MM.1S (cell line): Measurements from ENCODE around the gene UGT1A5.

Source experiments
- DNase-seq: peaks from one replicate; pipeline ENCODE4 v3.0.0-alpha.2; 2015
- H2AFZ ChIP-seq: fragments of 300-600 bp; sonication (generic); 2 replicates; pipeline ENCODE4 v1.6.0; 2016; ENCODE audit warnings: antibody characterized with exemption, low read length
- H3F3A ChIP-seq: fragments of 300-600 bp; sonication (generic); 2 replicates; pipeline ENCODE4 v1.6.1; 2016; ENCODE audit warnings: mild to moderate bottlenecking, antibody characterized with exemption, low read length, moderate library complexity, mixed read lengths; ENCODE audit not compliant: insufficient read depth
- H3K27ac ChIP-seq: fragments of 300-600 bp; sonication (generic); 2 replicates; pipeline ENCODE4 v1.5.1; 2016; ENCODE audit warnings: mild to moderate bottlenecking, low read length
- H3K27me3 ChIP-seq: fragments of 300-600 bp; sonication (generic); replicated peaks from 2 replicates; pipeline ENCODE4 v1.6.0; 2016; ENCODE audit warnings: low read length; ENCODE audit not compliant: insufficient read depth
- H3K36me3 ChIP-seq: fragments of 300-600 bp; sonication (generic); replicated peaks from 2 replicates; pipeline ENCODE4 v1.6.1; 2016; ENCODE audit warnings: mild to moderate bottlenecking, low read length, mixed read lengths; ENCODE audit not compliant: insufficient read depth
- H3K4me1 ChIP-seq: fragments of 300-600 bp; sonication (generic); 2 replicates; pipeline ENCODE4 v1.6.1; 2016; ENCODE audit warnings: low read length, mixed read lengths
- H3K4me2 ChIP-seq: fragments of 300-600 bp; sonication (generic); 2 replicates; pipeline ENCODE4 v1.6.0; 2016; ENCODE audit warnings: low read depth, low read length
- H3K4me3 ChIP-seq: fragments of 300-600 bp; sonication (generic); 2 replicates; pipeline ENCODE4 v1.5.1; 2016; ENCODE audit warnings: low read length, mixed read lengths
- H3K79me2 ChIP-seq: fragments of 300-600 bp; sonication (generic); 2 replicates; pipeline ENCODE4 v1.6.1; 2016; ENCODE audit warnings: mixed run types, low read length, mixed read lengths
- H3K9ac ChIP-seq: fragments of 300-600 bp; sonication (generic); 2 replicates; pipeline ENCODE4 v1.6.1; 2016; ENCODE audit warnings: low read length, mixed read lengths
- H3K9me2 ChIP-seq: fragments of 300-600 bp; sonication (generic); replicated peaks from 2 replicates; pipeline ENCODE4 v1.6.1; 2016; ENCODE audit warnings: mild to moderate bottlenecking, low read length, mixed read lengths; ENCODE audit not compliant: insufficient read depth
- H3K9me3 ChIP-seq: fragments of 300-600 bp; sonication (generic); replicated peaks from 2 replicates; pipeline ENCODE4 v1.6.1; 2016; ENCODE audit warnings: mild to moderate bottlenecking, low read length, mixed read lengths; ENCODE audit not compliant: insufficient read depth
- H4K20me1 ChIP-seq: fragments of 300-600 bp; sonication (generic); 2 replicates; pipeline ENCODE4 v1.6.1; 2016; ENCODE audit warnings: mild to moderate bottlenecking, low read length, moderate library complexity, mixed read lengths; ENCODE audit not compliant: insufficient read depth
- CTCF ChIP-seq: fragments of 300-600 bp; sonication (generic); IDR thresholded peaks from 2 replicates; pipeline ENCODE4 v1.5.1; 2016; ENCODE audit warnings: antibody characterized with exemption, low read length, mixed read lengths
- EZH2 ChIP-seq: fragments of 300-600 bp; sonication (generic); optimal IDR thresholded peaks from 2 replicates; pipeline ENCODE3; 2017; ENCODE audit warnings: low read depth, mild to moderate bottlenecking, antibody characterized with exemption, low read length, mixed read lengths
- EZH2phosphoT487 ChIP-seq: fragments of 300-600 bp; sonication (generic); IDR thresholded peaks from 2 replicates; pipeline ENCODE4 v1.6.1; 2018; ENCODE audit warnings: antibody characterized with exemption, low read length

UGT1A5 gene

GRCh38 chr2:233769260-233769659 is 56.6 kb downstream of the UGT1A5 start:
- Histone ChIP-seq H3K4me1 (no peaks in the 10 kb centered on the region), H2AFZ (no peak overlapping the region), H4K20me1 (no peaks in the 10 kb centered on the region), H3K4me3 (no peak overlapping the region), H3K4me2 (no peak overlapping the region), H3F3A (no peaks in the 10 kb centered on the region), H3K27ac (no peak overlapping the region), H3K9ac (no peak overlapping the region), H3K27me3 (no peaks in the 10 kb centered on the region), H3K9me2 (no peaks in the 10 kb centered on the region), H3K79me2 (no peaks in the 10 kb centered on the region), H3K9me3 (no peaks in the 10 kb centered on the region), H3K36me3 (no peaks in the 10 kb centered on the region)
- no peak for TF ChIP-seq CTCF
- no peak for TF ChIP-seq EZH2
- no peak for TF ChIP-seq EZH2phosphoT487
- DNase-seq = no peak

- no peaks in the 10 kb centered on the region for H4K20me1 ChIP-seq
- no peak overlapping the region for H3K27ac ChIP-seq
Observed at GRCh38 chr2:233772153-233772552, 59.4 kb downstream of the UGT1A5 start.

GRCh38 chr2:233772583-233772982 is 59.9 kb downstream of the UGT1A5 start:
- DNase-seq = no peak
- Histone ChIP-seq H3F3A (no peaks in the 10 kb centered on the region), H3K36me3 (no peaks in the 10 kb centered on the region), H3K4me3 (no peak overlapping the region), H3K27ac (no peak overlapping the region), H3K4me1 (no peaks in the 10 kb centered on the region), H3K4me2 (no peak overlapping the region), H3K27me3 (no peaks in the 10 kb centered on the region), H3K79me2 (no peaks in the 10 kb centered on the region), H3K9me2 (no peaks in the 10 kb centered on the region), H3K9me3 (no peaks in the 10 kb centered on the region), H2AFZ (no peak overlapping the region), H4K20me1 (no peaks in the 10 kb centered on the region), H3K9ac (no peak overlapping the region)
- no peak for TF ChIP-seq CTCF
- TF ChIP-seq EZH2 = no peak
- no peak for TF ChIP-seq EZH2phosphoT487

More at GRCh38 chr2:233772153-233772552, 59.4 kb downstream of the UGT1A5 start:
- Histone ChIP-seq H3K4me1 (no peaks in the 10 kb centered on the region), H3F3A (no peaks in the 10 kb centered on the region), H3K36me3 (no peaks in the 10 kb centered on the region), H3K4me3 (no peak overlapping the region), H3K27me3 (no peaks in the 10 kb centered on the region), H3K9me2 (no peaks in the 10 kb centered on the region), H3K9me3 (no peaks in the 10 kb centered on the region), H3K4me2 (no peak overlapping the region), H2AFZ (no peak overlapping the region), H3K9ac (no peak overlapping the region), H3K79me2 (no peaks in the 10 kb centered on the region)
- no peak for TF ChIP-seq EZH2phosphoT487
- no peak for TF ChIP-seq EZH2
- TF ChIP-seq CTCF = no peak
- DNase-seq = no peak
